COLO829 (cell line): ENCODE measurements around the gene NLRP6.
"Not testable (repeated sequence)": the region's sequence is repeated elsewhere in the genome, so short reads cannot be mapped to it uniquely, and the experiment has no call there.

Experiments used
- DNase-seq: peaks from one replicate; pipeline ENCODE4 v3.0.0; 2012; ENCODE audit warnings: low spot score

NLRP6 gene

DNA sequence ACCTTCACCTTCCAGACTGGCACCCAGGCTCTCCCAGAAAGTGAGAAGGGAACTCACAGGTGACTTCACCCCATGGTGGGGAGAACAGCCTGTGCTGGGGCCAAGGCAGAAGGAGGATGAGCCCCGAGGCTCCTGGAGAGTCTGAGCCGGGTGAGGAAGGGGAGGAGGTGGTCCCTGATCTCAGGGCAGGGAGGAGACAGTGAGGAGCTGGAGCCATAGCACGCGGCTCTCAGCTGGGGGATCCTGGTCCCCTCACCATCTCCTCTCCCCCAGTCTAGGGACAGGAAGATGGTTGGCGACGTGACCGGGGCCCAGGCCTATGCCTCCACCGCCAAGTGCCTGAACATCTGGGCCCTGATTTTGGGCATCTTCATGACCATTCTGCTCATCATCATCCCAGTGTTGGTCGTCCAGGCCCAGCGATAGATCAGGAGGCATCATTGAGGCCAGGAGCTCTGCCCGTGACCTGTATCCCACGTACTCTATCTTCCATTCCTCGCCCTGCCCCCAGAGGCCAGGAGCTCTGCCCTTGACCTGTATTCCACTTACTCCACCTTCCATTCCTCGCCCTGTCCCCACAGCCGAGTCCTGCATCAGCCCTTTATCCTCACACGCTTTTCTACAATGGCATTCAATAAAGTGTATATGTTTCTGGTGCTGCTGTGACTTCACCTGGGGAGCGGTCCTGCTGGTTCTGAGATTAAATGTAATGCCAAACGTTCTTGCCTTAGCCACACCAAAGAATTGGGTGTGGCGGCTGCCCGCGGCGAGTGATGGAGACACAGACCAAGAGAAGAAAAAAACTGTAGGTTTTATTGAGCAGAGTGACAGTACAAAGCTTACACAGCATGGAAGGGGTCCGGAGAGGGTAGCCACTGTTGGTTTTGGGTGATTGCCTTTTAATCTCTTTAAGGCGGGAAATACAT, 30.8 kb downstream of the NLRP6 start:
- DNase-seq, result not testable (repeated sequence)

DNA sequence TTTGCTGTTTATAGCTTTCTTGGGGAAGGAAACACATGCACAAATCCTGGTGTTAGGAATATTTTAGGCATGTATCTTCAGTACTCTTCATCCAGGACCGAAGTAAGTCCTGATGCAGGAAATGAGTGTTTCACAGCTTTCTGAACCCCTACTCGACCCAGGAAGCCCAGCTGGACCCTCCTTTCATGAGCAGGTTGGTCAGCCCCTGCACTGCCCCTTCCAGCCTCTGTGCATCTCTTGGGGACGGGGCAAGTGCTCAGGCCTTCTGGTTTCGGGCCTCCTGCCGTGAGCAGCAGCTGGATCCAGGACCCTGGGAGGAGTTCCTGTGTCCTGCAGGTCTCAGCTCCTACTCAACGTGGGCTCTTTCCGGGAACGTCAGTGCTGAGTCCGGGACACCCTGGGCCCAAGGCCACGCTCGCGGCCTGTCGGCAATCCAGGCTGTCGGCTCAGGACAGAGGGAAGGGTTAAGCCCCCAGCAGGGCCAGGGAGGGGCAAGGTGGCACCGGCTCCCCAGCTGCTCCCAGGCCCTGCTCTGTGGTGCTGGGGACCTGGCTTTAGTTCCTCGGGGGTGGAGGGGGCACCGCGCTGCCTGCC, 31.9 kb downstream of the NLRP6 start:
- DNase-seq, result not testable (repeated sequence)

GRCh38 chr11:311013-311748, 33.0 kb downstream of the NLRP6 start:
- DNase-seq, result not testable (repeated sequence)

DNA sequence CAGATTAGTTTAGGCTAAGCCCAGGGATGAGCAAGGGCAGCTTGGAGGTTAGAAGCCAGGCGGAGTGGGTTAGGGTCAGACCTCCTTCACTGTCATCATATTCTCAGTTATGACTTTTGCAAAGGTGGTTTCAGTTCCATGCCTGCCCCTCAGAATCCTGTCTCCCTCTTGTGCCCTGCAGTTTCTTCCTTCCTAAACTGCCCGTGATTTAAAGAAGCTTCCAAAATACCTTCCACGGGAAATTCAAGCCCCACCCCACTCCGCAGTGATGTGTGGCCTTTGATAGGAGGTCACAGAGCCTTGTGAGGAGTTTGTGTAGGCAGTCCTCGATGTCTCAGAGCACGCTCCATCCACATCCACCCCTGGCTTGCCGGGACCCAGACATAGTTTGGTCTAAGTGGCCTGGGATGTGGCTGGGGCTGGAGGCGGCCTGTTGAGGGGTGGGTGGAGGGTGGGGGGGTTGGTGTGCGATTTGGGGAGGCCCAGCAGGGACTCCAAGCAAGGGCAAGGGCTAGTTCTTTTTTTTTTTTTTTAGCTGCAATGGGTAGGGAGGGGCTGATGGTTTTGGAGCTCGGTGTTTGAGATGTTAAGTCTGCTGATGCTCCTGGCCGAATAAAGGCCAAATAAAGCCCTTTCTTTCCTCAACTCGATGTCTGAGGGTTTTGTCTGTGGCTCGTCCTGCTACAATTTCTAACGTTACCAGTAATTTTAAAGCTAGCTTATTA, 34.0 kb downstream of the NLRP6 start:
- DNase-seq, result no peak

- no peak for DNase-seq
These were observed 35.1 kb downstream of the NLRP6 start for GRCh38 chr11:313304-313786.

GRCh38 chr11:313787-314553, 35.8 kb downstream of the NLRP6 start, which contains the start of gene IFITM1:
Gene IFITM1 (plus strand): TSS chr11:314040. CDS start chr11:314171, 131 bp downstream.
- DNase-seq, result no peak

- DNase-seq, result not testable (repeated sequence)
These were observed 36.3 kb downstream of the NLRP6 start for GRCh38 chr11:314554-314875.

GRCh38 chr11:315051-315481, 36.9 kb downstream of the NLRP6 start:
- DNase-seq, result no peak

DNA sequence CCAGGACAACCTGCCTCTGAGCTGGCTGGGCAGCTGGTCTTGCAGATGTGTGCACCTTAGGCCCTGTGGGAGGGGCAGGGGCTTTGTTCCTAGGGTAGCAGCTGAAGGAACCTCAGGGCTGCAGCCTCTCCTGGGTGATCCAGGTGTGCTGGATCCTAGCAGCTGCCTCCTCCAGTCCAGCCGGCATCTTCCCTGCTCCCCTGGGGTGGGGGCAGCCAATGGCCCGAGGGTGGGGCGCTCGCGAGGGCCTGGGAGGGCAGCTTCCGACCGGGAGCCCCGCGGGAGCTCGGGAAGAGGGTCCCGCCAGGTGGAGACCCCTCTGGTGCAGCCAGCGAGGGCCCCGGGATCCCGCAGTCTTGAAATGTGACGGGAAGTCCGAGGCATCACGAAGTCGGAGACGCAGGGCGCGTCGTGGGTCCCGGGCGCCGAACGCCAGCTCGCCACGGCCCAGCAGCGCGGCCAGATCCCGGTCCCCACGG, 37.3 kb downstream of the NLRP6 start:
- no peak for DNase-seq

- DNase-seq, result no peak
These were observed 38.0 kb downstream of the NLRP6 start for GRCh38 chr11:316031-316701.

- no peak for DNase-seq
These were observed 38.7 kb downstream of the NLRP6 start for GRCh38 chr11:316891-317301.

GRCh38 chr11:317668-318404, 39.6 kb downstream of the NLRP6 start:
- DNase-seq, result not testable (repeated sequence)

DNA sequence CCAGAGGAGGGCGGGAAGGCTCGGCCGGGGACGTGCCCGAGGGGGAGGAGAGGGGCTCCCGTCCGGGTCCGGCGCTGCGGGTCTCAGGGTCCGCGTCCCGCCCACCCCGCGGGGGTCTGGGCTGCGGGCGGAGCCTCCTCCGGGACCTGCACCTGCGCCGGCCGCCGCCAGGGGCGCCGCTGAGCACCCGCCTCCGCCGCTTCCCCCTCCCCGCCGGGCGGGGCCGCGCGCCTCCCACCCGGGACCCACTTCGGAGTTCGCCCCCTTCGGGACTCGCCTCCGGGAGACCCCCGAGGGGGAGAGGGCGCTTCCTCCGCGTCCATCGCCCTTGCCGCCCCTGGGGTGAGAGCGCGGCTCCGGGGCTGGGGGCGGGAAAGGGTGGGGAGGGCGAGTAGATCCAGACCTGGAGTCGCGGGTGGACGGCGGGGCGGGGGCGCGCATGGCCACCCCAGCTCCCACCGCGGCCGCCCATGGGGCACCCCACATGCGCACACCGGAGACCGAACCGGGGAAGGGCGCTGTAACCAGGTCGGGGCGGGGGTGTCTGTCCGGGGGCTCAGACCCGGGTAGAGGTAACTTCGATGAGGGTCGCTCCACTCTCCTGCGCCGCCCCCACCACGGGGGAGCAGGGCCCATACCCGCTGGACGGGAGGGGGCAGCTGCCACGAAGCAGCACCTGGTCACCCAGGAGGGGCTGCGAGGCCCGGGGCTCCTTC, 40.4 kb downstream of the NLRP6 start:
- DNase-seq, result not testable (repeated sequence)

DNA sequence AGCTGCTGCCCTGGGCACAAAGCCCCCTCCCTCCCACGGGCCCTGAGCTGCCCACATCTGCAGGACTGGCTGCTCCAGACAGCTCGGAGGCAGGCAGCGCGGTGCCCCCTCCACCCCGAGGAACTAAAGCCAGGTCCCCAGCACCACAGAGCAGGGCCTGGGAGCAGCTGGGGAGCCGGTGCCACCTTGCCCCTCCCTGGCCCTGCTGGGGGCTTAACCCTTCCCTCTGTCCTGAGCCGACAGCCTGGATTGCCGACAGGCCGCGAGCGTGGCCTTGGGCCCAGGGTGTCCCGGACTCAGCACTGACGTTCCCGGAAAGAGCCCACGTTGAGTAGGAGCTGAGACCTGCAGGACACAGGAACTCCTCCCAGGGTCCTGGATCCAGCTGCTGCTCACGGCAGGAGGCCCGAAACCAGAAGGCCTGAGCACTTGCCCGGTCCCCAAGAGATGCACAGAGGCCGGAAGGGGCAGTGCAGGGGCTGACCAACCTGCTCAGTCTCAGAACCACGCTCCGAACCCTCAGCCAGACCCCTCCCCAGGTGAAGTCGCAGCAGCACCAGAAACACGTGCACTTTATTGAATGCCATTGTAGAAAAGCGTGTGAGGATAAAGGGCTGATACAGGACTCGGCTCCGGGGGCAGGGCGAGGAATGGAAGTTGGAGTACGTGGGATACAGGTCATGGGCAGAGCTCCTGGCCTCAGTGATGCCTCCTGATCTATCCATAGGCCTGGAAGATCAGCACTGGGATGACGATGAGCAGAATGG, 41.1 kb downstream of the NLRP6 start:
- DNase-seq, result not testable (repeated sequence)

DNA sequence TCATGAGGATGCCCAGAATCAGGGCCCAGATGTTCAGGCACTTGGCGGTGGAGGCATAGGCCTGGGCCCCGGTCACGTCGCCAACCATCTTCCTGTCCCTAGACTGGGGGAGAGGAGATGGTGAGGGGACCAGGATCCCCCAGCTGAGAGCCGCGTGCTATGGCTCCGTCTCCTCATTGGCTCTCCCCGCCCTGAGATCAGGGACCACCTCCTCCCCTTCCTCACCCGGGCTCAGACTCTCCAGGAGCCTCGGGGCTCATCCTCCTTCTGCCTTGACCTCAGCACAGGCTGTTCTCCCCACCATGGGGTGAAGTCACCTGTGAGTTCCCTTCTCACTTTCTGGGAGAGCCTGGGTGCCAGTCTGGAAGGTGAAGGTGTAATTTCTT, 41.7 kb downstream of the NLRP6 start:
- not testable (repeated sequence) for DNase-seq

DNA sequence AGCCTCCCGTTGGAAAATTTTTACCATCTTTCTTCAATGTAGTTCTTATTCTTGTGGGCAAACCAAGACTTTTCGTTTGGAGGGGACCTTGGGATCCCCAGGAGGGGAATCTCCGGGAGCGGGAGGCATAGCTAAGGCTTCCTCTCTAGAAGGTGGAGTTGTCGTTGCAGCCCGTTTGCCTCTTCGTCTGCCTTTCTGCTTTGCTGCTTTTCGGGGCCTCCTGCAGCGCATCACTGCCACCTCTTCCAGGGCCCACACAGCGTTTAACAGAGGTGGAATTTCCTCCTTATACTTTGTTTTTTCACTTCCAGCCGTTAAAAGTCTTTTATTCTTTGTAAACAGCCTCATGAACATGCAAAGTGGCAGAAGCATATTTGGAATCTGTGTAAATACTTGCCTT, 45.9 kb downstream of the NLRP6 start:
- no peak for DNase-seq

GRCh38 chr11:324593-325517, 46.6 kb downstream of the NLRP6 start:
- not testable (repeated sequence) for DNase-seq
